GM19351 (cell line): ENCODE results near the gene CRYBA4.
"Not testable (repeated sequence)": the region's sequence is repeated elsewhere in the genome, so short reads cannot be mapped to it uniquely, and the experiment has no call there.

ENCODE experiments used
- ATAC-seq: cut with Tn5 transposase; IDR thresholded peaks from one replicate; pipeline ENCODE4 v1.9.1; 2021; ENCODE audit warnings: mild to moderate bottlenecking, moderate library complexity; ENCODE audit not compliant: unreplicated experiment

Gene CRYBA4

GRCh38 chr22:26593763-26594162, 28.0 kb upstream of the CRYBA4 start:
- ATAC-seq: no peak

GRCh38 chr22:26597026-26597425, 24.7 kb upstream of the CRYBA4 start:
- no peak for ATAC-seq

GRCh38 chr22:26597480-26597879, 24.3 kb upstream of the CRYBA4 start:
- no peak for ATAC-seq

- ATAC-seq: no peak
These were observed 22.3 kb upstream of the CRYBA4 start for GRCh38 chr22:26599505-26599904.

- ATAC-seq: no peak
These were observed 20.0 kb upstream of the CRYBA4 start for GRCh38 chr22:26601726-26602125.

GRCh38 chr22:26602127-26602526, 19.6 kb upstream of the CRYBA4 start:
- ATAC-seq: no peak

GRCh38 chr22:26604368-26604767, 17.4 kb upstream of the CRYBA4 start:
- no peak for ATAC-seq

- no peak for ATAC-seq
These were observed 15.2 kb upstream of the CRYBA4 start for GRCh38 chr22:26606611-26607010.

GRCh38 chr22:26608129-26608528, 13.6 kb upstream of the CRYBA4 start:
- ATAC-seq: no peak

- ATAC-seq: no peak
These were observed 12.5 kb upstream of the CRYBA4 start for GRCh38 chr22:26609287-26609686.

- ATAC-seq: peak; percentile 87
These were observed 11.4 kb upstream of the CRYBA4 start for GRCh38 chr22:26610072-26610958.

GRCh38 chr22:26610996-26611395, 10.8 kb upstream of the CRYBA4 start:
- no peak for ATAC-seq

GRCh38 chr22:26612652-26613051, 9.1 kb upstream of the CRYBA4 start:
- ATAC-seq: no peak

- ATAC-seq: not testable (repeated sequence)
These were observed 8.0 kb upstream of the CRYBA4 start for GRCh38 chr22:26613753-26614152.

- ATAC-seq: no peak
These were observed 7.4 kb upstream of the CRYBA4 start for GRCh38 chr22:26614322-26614721.

GRCh38 chr22:26615149-26615548, 6.6 kb upstream of the CRYBA4 start:
- ATAC-seq: no peak

GRCh38 chr22:26615830-26616435, 5.8 kb upstream of the CRYBA4 start:
- no peak for ATAC-seq

GRCh38 chr22:26616650-26617049, 5.1 kb upstream of the CRYBA4 start:
- no peak for ATAC-seq

GRCh38 chr22:26617271-26618199, 4.2 kb upstream of the CRYBA4 start, which contains the start of gene CRYBB1:
Gene CRYBB1 (minus strand): TSS chr22:26618027. CDS start chr22:26616319, 1,708 bp downstream.
- no peak for ATAC-seq

- no peak for ATAC-seq
These were observed 3.3 kb upstream of the CRYBA4 start for GRCh38 chr22:26618455-26618854.

GRCh38 chr22:26619510-26619909, 2.3 kb upstream of the CRYBA4 start:
- no peak for ATAC-seq
